Measurements from ENCODE around the gene RNF220. TPM values are rescaled to one million over a fixed set of nuclear protein-coding genes. Genes with fewer than 3 reads are reported as not detected.

Gene RNF220
- total RNA-seq, 1 donor from 2014 or later: 89.5 TPM

- Mint-ChIP-seq H3K9me3 (no peaks in the 10 kb centered on the region), H3K4me1 (ENCODE audit: low read depth) (no peaks in the 10 kb centered on the region), H3K27ac (no peak overlapping the region), H3K36me3 (ENCODE audit: low read depth) (no peaks in the 10 kb centered on the region), H3K4me3 (ENCODE audit: low read depth) (no peak overlapping the region), H3K27me3 (ENCODE audit: low read depth) (peaks cover 6% of the 10 kb centered on the region)
- intact Hi-C loops (cut with micrococcal nuclease): no loop called here
- no peak for DNase-seq (ENCODE audit: low spot score)
Observed at GRCh38 chr1:44569491-44569890, 164.4 kb downstream of the RNF220 start.

GRCh38 chr1:44571712-44572571 is 166.9 kb downstream of the RNF220 start:
- Mint-ChIP-seq H3K9me3 (no peaks in the 10 kb centered on the region), H3K27me3 (ENCODE audit: low read depth) (peaks cover 10% of the 10 kb centered on the region), H3K4me1 (ENCODE audit: low read depth) (no peaks in the 10 kb centered on the region), H3K4me3 (ENCODE audit: low read depth) (no peak overlapping the region), H3K27ac (no peak overlapping the region), H3K36me3 (ENCODE audit: low read depth) (no peaks in the 10 kb centered on the region)
- intact Hi-C loops (cut with micrococcal nuclease): loop anchor here (2.0 kb wide), 1 partner anchor 81 kb away; no protein-coding TSS in a partner anchor
- DNase-seq (ENCODE audit: low spot score): no peak

GRCh38 chr1:44572572-44572879 is 167.5 kb downstream of the RNF220 start:
- intact Hi-C loops (cut with micrococcal nuclease): loop anchor here (2.0 kb wide), 1 partner anchor 80 kb away; no protein-coding TSS in a partner anchor
- H3K27me3 Mint-ChIP-seq (ENCODE audit: low read depth): peaks cover 12% of the 10 kb centered on the region
- no peaks in the 10 kb centered on the region for H3K9me3 Mint-ChIP-seq
- no peak for DNase-seq (ENCODE audit: low spot score)
- no peaks in the 10 kb centered on the region for H3K4me1 Mint-ChIP-seq (ENCODE audit: low read depth)
- H3K27ac Mint-ChIP-seq: no peak overlapping the region
- H3K4me3 Mint-ChIP-seq (ENCODE audit: low read depth): no peak overlapping the region
- H3K36me3 Mint-ChIP-seq (ENCODE audit: low read depth): no peaks in the 10 kb centered on the region

GRCh38 chr1:44575396-44575795 is 170.3 kb downstream of the RNF220 start:
- intact Hi-C loops (cut with micrococcal nuclease): no loop called here
- no peak for DNase-seq (ENCODE audit: low spot score)
- Mint-ChIP-seq H3K9me3 (no peaks in the 10 kb centered on the region), H3K27me3 (ENCODE audit: low read depth) (peaks cover 12% of the 10 kb centered on the region), H3K4me3 (ENCODE audit: low read depth) (no peak overlapping the region), H3K36me3 (ENCODE audit: low read depth) (no peaks in the 10 kb centered on the region), H3K4me1 (ENCODE audit: low read depth) (no peaks in the 10 kb centered on the region), H3K27ac (no peak overlapping the region)

GRCh38 chr1:44576456-44577150 is 171.5 kb downstream of the RNF220 start:
- Mint-ChIP-seq H3K4me1 (ENCODE audit: low read depth) (no peaks in the 10 kb centered on the region), H3K27ac (no peak overlapping the region), H3K27me3 (ENCODE audit: low read depth) (peaks cover 12% of the 10 kb centered on the region), H3K4me3 (ENCODE audit: low read depth) (no peak overlapping the region), H3K9me3 (no peaks in the 10 kb centered on the region), H3K36me3 (ENCODE audit: low read depth) (no peaks in the 10 kb centered on the region)
- intact Hi-C loops (cut with micrococcal nuclease): no loop called here
- DNase-seq (ENCODE audit: low spot score): no peak

- Mint-ChIP-seq H3K4me1 (ENCODE audit: low read depth) (no peaks in the 10 kb centered on the region), H3K27ac (no peak overlapping the region), H3K36me3 (ENCODE audit: low read depth) (no peaks in the 10 kb centered on the region), H3K9me3 (no peaks in the 10 kb centered on the region), H3K4me3 (ENCODE audit: low read depth) (no peak overlapping the region), H3K27me3 (ENCODE audit: low read depth) (peaks cover 3% of the 10 kb centered on the region)
- intact Hi-C loops (cut with micrococcal nuclease): no loop called here
- DNase-seq (ENCODE audit: low spot score): no peak
Observed at GRCh38 chr1:44581205-44581604, 176.2 kb downstream of the RNF220 start.

GRCh38 chr1:44584167-44584566 is 179.1 kb downstream of the RNF220 start:
- H3K4me3 Mint-ChIP-seq (ENCODE audit: low read depth): no peak overlapping the region
- intact Hi-C loops (cut with micrococcal nuclease): no loop called here
- DNase-seq (ENCODE audit: low spot score): no peak
- H3K4me1 Mint-ChIP-seq (ENCODE audit: low read depth): no peaks in the 10 kb centered on the region
- H3K27ac Mint-ChIP-seq: no peak overlapping the region
- H3K36me3 Mint-ChIP-seq (ENCODE audit: low read depth): no peaks in the 10 kb centered on the region
- no peaks in the 10 kb centered on the region for H3K9me3 Mint-ChIP-seq
- H3K27me3 Mint-ChIP-seq (ENCODE audit: low read depth): peaks cover 1% of the 10 kb centered on the region

GRCh38 chr1:44585315-44585920 is 180.4 kb downstream of the RNF220 start:
- Mint-ChIP-seq H3K27me3 (ENCODE audit: low read depth) (peaks cover 1% of the 10 kb centered on the region), H3K4me1 (ENCODE audit: low read depth) (no peaks in the 10 kb centered on the region), H3K36me3 (ENCODE audit: low read depth) (no peaks in the 10 kb centered on the region), H3K4me3 (ENCODE audit: low read depth) (no peak overlapping the region), H3K27ac (no peak overlapping the region), H3K9me3 (no peaks in the 10 kb centered on the region)
- DNase-seq (ENCODE audit: low spot score): no peak
- intact Hi-C loops (cut with micrococcal nuclease): no loop called here

GRCh38 chr1:44587796-44588460 is 182.9 kb downstream of the RNF220 start:
- intact Hi-C loops (cut with micrococcal nuclease): no loop called here
- Mint-ChIP-seq H3K27ac (no peak overlapping the region), H3K9me3 (no peaks in the 10 kb centered on the region), H3K27me3 (ENCODE audit: low read depth) (peaks cover 1% of the 10 kb centered on the region), H3K36me3 (ENCODE audit: low read depth) (no peaks in the 10 kb centered on the region), H3K4me3 (ENCODE audit: low read depth) (no peak overlapping the region), H3K4me1 (ENCODE audit: low read depth) (no peaks in the 10 kb centered on the region)
- no peak for DNase-seq (ENCODE audit: low spot score)

GRCh38 chr1:44588551-44589210 is 183.6 kb downstream of the RNF220 start:
- intact Hi-C loops (cut with micrococcal nuclease): no loop called here
- no peak for DNase-seq (ENCODE audit: low spot score)

GRCh38 chr1:44590475-44590874 is 185.4 kb downstream of the RNF220 start:
- no peak for DNase-seq (ENCODE audit: low spot score)
- Mint-ChIP-seq H3K36me3 (ENCODE audit: low read depth) (no peaks in the 10 kb centered on the region), H3K27me3 (ENCODE audit: low read depth) (peaks cover 1% of the 10 kb centered on the region), H3K9me3 (no peaks in the 10 kb centered on the region), H3K4me3 (ENCODE audit: low read depth) (no peak overlapping the region), H3K27ac (no peak overlapping the region), H3K4me1 (ENCODE audit: low read depth) (no peaks in the 10 kb centered on the region)
- intact Hi-C loops (cut with micrococcal nuclease): no loop called here

More at GRCh38 chr1:44588551-44589210, 183.6 kb downstream of the RNF220 start:
- Mint-ChIP-seq H3K4me1 (ENCODE audit: low read depth) (no peaks in the 10 kb centered on the region), H3K4me3 (ENCODE audit: low read depth) (no peak overlapping the region), H3K27me3 (ENCODE audit: low read depth) (peaks cover 1% of the 10 kb centered on the region), H3K36me3 (ENCODE audit: low read depth) (no peaks in the 10 kb centered on the region), H3K27ac (no peak overlapping the region), H3K9me3 (no peaks in the 10 kb centered on the region)

GRCh38 chr1:44591381-44591780 is 186.3 kb downstream of the RNF220 start:
- H3K9me3 Mint-ChIP-seq: no peaks in the 10 kb centered on the region
- H3K4me3 Mint-ChIP-seq (ENCODE audit: low read depth): no peak overlapping the region
- H3K36me3 Mint-ChIP-seq (ENCODE audit: low read depth): no peaks in the 10 kb centered on the region
- no peaks in the 10 kb centered on the region for H3K4me1 Mint-ChIP-seq (ENCODE audit: low read depth)
- no peak overlapping the region for H3K27ac Mint-ChIP-seq
- H3K27me3 Mint-ChIP-seq (ENCODE audit: low read depth): peaks cover 1% of the 10 kb centered on the region
- DNase-seq (ENCODE audit: low spot score): no peak
- intact Hi-C loops (cut with micrococcal nuclease): no loop called here
